B cell (primary cell): ENCODE measurements around the gene TBX20. TPM values are rescaled to one million over a fixed set of nuclear protein-coding genes. Genes with fewer than 3 reads are reported as not detected.
"Not testable (repeated sequence)": the region's sequence is repeated elsewhere in the genome, so short reads cannot be mapped to it uniquely, and the experiment has no call there.

Experiments
- ATAC-seq: fragments of 200-7000 bp; cut with Tn5 transposase; one replicate; pipeline ENCODE4 v1.10.0; 2021; ENCODE audit warnings: low read depth, mild to moderate bottlenecking, moderate number of reproducible peaks, moderate library complexity
- CTCF ChIA-PET: fragments of 350-600 bp; sonication (Branson Sonifier 250); formaldehyde crosslinking; loops from one replicate; lab custom pipeline; 2021; ENCODE audit warnings: antibody characterized with exemption, inconsistent platforms; lab: Charles Lee
- POLR2A ChIA-PET: fragments of 350-600 bp; sonication (Branson Sonifier 250); formaldehyde crosslinking; loops from one replicate; lab custom pipeline; 2021; ENCODE audit warnings: antibody characterized with exemption; lab: Charles Lee
- DNase-seq: peaks from one replicate; pipeline ENCODE4 v3.0.0; 2013
- H2AFZ ChIP-seq: 2 replicates; pipeline ENCODE4 v1.6.1; 2012; ENCODE audit warnings: mild to moderate bottlenecking, low read depth, low read length; ENCODE audit not compliant: insufficient read depth, poor library complexity, severe bottlenecking
- H3K27ac ChIP-seq, 2 donors: 1 replicate in 1 of 2; 2 replicates in 1 of 2; pipeline ENCODE4 v1.5.1; 2012 to 2013; ENCODE audit warnings: low read length in 2 of 2, mild to moderate bottlenecking in 2 of 2, moderate library complexity in 1 of 2
- H3K27me3 ChIP-seq, 4 experiments: fragments of 200-600 bp in 1 of 4; sonication (generic) in 1 of 4; replicated peaks in 1 of 4; 1 replicate in 2 of 4; 2 replicates in 2 of 4; pipeline versions ENCODE4 v1.6.1 to v1.7.0; 2013 to 2016; ENCODE audit warnings: low read length in 3 of 4, mild to moderate bottlenecking in 2 of 4, mixed read lengths in 1 of 4, moderate library complexity in 1 of 4; ENCODE audit not compliant: insufficient read depth in 4 of 4, control insufficient read depth in 3 of 4; ENCODE audit errors: control extremely low read depth in 1 of 4
- H3K36me3 ChIP-seq, 2 experiments: replicated peaks in 1 of 2; 1 replicate in 1 of 2; 2 replicates in 1 of 2; pipeline versions ENCODE4 v1.6.1 to v1.7.1; 2013; ENCODE audit warnings: low read length in 1 of 2; ENCODE audit not compliant: insufficient read depth in 2 of 2, control insufficient read depth in 1 of 2; ENCODE audit errors: control extremely low read depth in 1 of 2, extremely low read depth in 1 of 2
- H3K4me1 ChIP-seq, 2 donors: fragments of 200-600 bp in 1 of 2; sonication (generic) in 1 of 2; 1 replicate in 1 of 2; 2 replicates in 1 of 2; pipeline versions ENCODE4 v1.5.1 to v1.6.1; 2013 to 2017; ENCODE audit warnings: low read length in 2 of 2; ENCODE audit not compliant: control insufficient read depth in 2 of 2, insufficient read depth in 2 of 2
- H3K4me2 ChIP-seq: replicated peaks from 2 replicates; pipeline ENCODE3; 2012; ENCODE audit warnings: mild to moderate bottlenecking, low read depth, low read length; ENCODE audit not compliant: poor library complexity, severe bottlenecking
- H3K4me3 ChIP-seq, 5 experiments: fragments of 200-600 bp in 1 of 5; sonication (generic) in 1 of 5; 1 replicate in 3 of 5; 2 replicates in 2 of 5; pipeline versions ENCODE4 v1.5.1 to v1.7.0; 2011 to 2016; ENCODE audit warnings: low read length in 4 of 5, mild to moderate bottlenecking in 4 of 5, low read depth in 2 of 5, control low read depth in 1 of 5, moderate library complexity in 1 of 5; ENCODE audit not compliant: insufficient read depth in 1 of 5; ENCODE audit errors: control extremely low read depth in 1 of 5, extremely low read depth in 1 of 5
- H3K79me2 ChIP-seq: fragments of 200-600 bp; sonication (generic); one replicate; pipeline ENCODE4 v1.6.0; 2016; ENCODE audit warnings: low read length; ENCODE audit not compliant: control insufficient read depth, insufficient read depth
- H3K9ac ChIP-seq: fragments of 200-600 bp; sonication (generic); 2 replicates; pipeline ENCODE4 v1.6.1; 2017; ENCODE audit warnings: mild to moderate bottlenecking, low read length, moderate library complexity
- H3K9me3 ChIP-seq, 3 donors: one replicate each; pipeline versions ENCODE4 v1.6.1 to v1.7.1; 2013; ENCODE audit warnings: low read length in 2 of 3; ENCODE audit not compliant: control insufficient read depth in 2 of 3, insufficient read depth in 1 of 3; ENCODE audit errors: control extremely low read depth in 1 of 3
- H4K20me1 ChIP-seq: 2 replicates; pipeline ENCODE4 v1.6.0; 2012; ENCODE audit warnings: mild to moderate bottlenecking, low read length; ENCODE audit not compliant: insufficient read depth, control insufficient read depth, poor library complexity, severe bottlenecking
- H3K27ac Mint-ChIP-seq: one replicate; pipeline ENCODE4 v1.8.0; 2021; ENCODE audit warnings: mixed read lengths
- H3K27me3 Mint-ChIP-seq: one replicate; pipeline ENCODE4 v1.8.0; 2021; ENCODE audit warnings: mixed read lengths
- H3K4me1 Mint-ChIP-seq: one replicate; pipeline ENCODE4 v1.8.0; 2021; ENCODE audit warnings: mixed read lengths
- H3K4me3 Mint-ChIP-seq: one replicate; pipeline ENCODE4 v1.8.0; 2021; ENCODE audit warnings: mixed read lengths
- H3K9me3 Mint-ChIP-seq: one replicate; pipeline ENCODE4 v1.8.0; 2022; ENCODE audit warnings: mixed read lengths; ENCODE audit not compliant: insufficient read depth
- CTCF ChIP-seq: fragments of 200-600 bp; IDR thresholded peaks from one replicate; pipeline ENCODE4 v1.8.0; 2022; ENCODE audit warnings: antibody characterized with exemption, mild to moderate bottlenecking
- EZH2 ChIP-seq: IDR thresholded peaks from 2 replicates; pipeline ENCODE4 v1.6.1; 2012; ENCODE audit warnings: borderline replicate concordance, low read depth, mild to moderate bottlenecking, moderate library complexity, low read length; ENCODE audit not compliant: insufficient read depth, poor library complexity, severe bottlenecking
- WGBS: methylation state at CpG from one replicate; pipeline ENCODE4 v1.1.5; 2013; ENCODE audit warnings: missing lambda C conversion rate; ENCODE audit not compliant: insufficient coverage; 5-methylcytosine and 5-hydroxymethylcytosine counted together
- intact Hi-C: fragments of 100-400 bp; cut with micrococcal nuclease; formaldehyde crosslinking; loops from one replicate; pipeline ENCODE4 v1.10.0; 2022
- polyA plus RNA-seq: library from polyadenylated mRNA; depleted of rRNA; stranded (reverse); fragments of >200 nt; gene quantifications from 2 replicates; pipeline ENCODE4 v1.2.3, GENCODE V29; 2012
- total RNA-seq, 2 donors: library from RNA; stranded (reverse); fragments of 120-200 nt in 1 of 2; gene quantifications; 1 replicate in 1 of 2; 2 replicates in 1 of 2; pipeline versions ENCODE4 v1.2.3 to v1.2.4, GENCODE V29; 2013 to 2022

TBX20 gene
- total and polyA plus RNA-seq, 2 donors (not counting 1 experiment from before 2014, with no cell fraction given), result 0.25 TPM; not detected in 1

GRCh38 chr7:35238456-35238855, 15.4 kb downstream of the TBX20 start:
- H3K9ac ChIP-seq, H4K20me1 ChIP-seq, H3K4me1 ChIP-seq, H3K27ac Mint-ChIP-seq, H3K27me3 ChIP-seq, DNase-seq, H3K36me3 ChIP-seq, H3K9me3 Mint-ChIP-seq, H3K4me2 ChIP-seq, CTCF ChIA-PET, intact Hi-C loops, H3K79me2 ChIP-seq, ATAC-seq, H3K4me1 Mint-ChIP-seq, H3K27ac ChIP-seq, H2AFZ ChIP-seq, H3K4me3 ChIP-seq, H3K27me3 Mint-ChIP-seq, H3K4me3 Mint-ChIP-seq, H3K9me3 ChIP-seq, POLR2A ChIA-PET: not testable (repeated sequence)
- no CpG with 5 or more reads among the region's 5 CpGs for WGBS

GRCh38 chr7:35232994-35233393, 20.9 kb downstream of the TBX20 start:
- Histone ChIP-seq H3K9me3 (no peaks in the 10 kb centered on the region), H3K4me3 (no peak overlapping the region), H3K27me3 (no peaks in the 10 kb centered on the region), H2AFZ (no peak overlapping the region), H3K36me3 (no peaks in the 10 kb centered on the region), H3K27ac (no peak overlapping the region), H3K9ac (no peak overlapping the region), H3K4me2 (no peak overlapping the region), H4K20me1 (no peaks in the 10 kb centered on the region), H3K4me1 (no peaks in the 10 kb centered on the region), H3K79me2 (no peaks in the 10 kb centered on the region)
- no peak for DNase-seq
- TF ChIP-seq EZH2 (no peak), CTCF (no peak)
- peaks cover 4% of the 10 kb centered on the region for H3K4me1 Mint-ChIP-seq
- H3K4me3 Mint-ChIP-seq, result no peak overlapping the region
- no peak for ATAC-seq
- H3K27ac Mint-ChIP-seq, result no peak overlapping the region
- CTCF ChIA-PET, result no interaction called here
- intact Hi-C loops, result no loop called here
- H3K27me3 Mint-ChIP-seq, result peaks cover 12% of the 10 kb centered on the region
- POLR2A ChIA-PET, result no interaction called here
- WGBS, result 67% methylated on average over 2 of the region's 3 CpGs
- H3K9me3 Mint-ChIP-seq, result no peaks in the 10 kb centered on the region

GRCh38 chr7:35231221-35231620, 22.7 kb downstream of the TBX20 start:
- ATAC-seq, H3K4me2 ChIP-seq, H3K27me3 ChIP-seq, H3K4me3 Mint-ChIP-seq, H3K27ac Mint-ChIP-seq, intact Hi-C loops, H4K20me1 ChIP-seq, CTCF ChIA-PET, H3K79me2 ChIP-seq, POLR2A ChIA-PET, H3K9me3 ChIP-seq, H3K4me1 Mint-ChIP-seq, DNase-seq, H3K27ac ChIP-seq, H3K4me1 ChIP-seq, H2AFZ ChIP-seq, H3K36me3 ChIP-seq, H3K4me3 ChIP-seq, H3K9me3 Mint-ChIP-seq, H3K9ac ChIP-seq: not testable (repeated sequence)
- peaks cover 15% of the 10 kb centered on the region for H3K27me3 Mint-ChIP-seq
- no CpG with 5 or more reads among the region's 3 CpGs for WGBS
